Glomerular visceral epithelial cell (primary cell): ENCODE measurements around the gene ZNF487.
"Not testable (repeated sequence)": the region's sequence is repeated elsewhere in the genome, so short reads cannot be mapped to it uniquely, and the experiment has no call there.

Source experiments
- DNase-seq: peaks from one replicate; pipeline ENCODE4 v3.0.0-alpha.2; 2016; ENCODE audit errors: extremely low spot score

The ZNF487 gene

GRCh38 chr10:43436291-43437140 lies at the start of gene ZNF487:
ZNF487 (plus strand) TSS chr10:43437111; CDS start chr10:43475814, 38,703 bp downstream.
- peak; percentile 90 for DNase-seq

GRCh38 chr10:43387678-43388032 lies 49.3 kb upstream of the ZNF487 start:
- no peak for DNase-seq

- DNase-seq = no peak
Measured at GRCh38 chr10:43389867-43390266, 47.0 kb upstream of the ZNF487 start.

GRCh38 chr10:43390333-43390732 lies 46.6 kb upstream of the ZNF487 start:
- no peak for DNase-seq

GRCh38 chr10:43390759-43391158 lies 46.2 kb upstream of the ZNF487 start:
- DNase-seq = no peak

GRCh38 chr10:43391496-43391895 lies 45.4 kb upstream of the ZNF487 start:
- no peak for DNase-seq

GRCh38 chr10:43392748-43393147 lies 44.2 kb upstream of the ZNF487 start:
- no peak for DNase-seq

GRCh38 chr10:43393186-43393585 lies 43.7 kb upstream of the ZNF487 start:
- DNase-seq = not testable (repeated sequence)

GRCh38 chr10:43393606-43394360 lies 43.1 kb upstream of the ZNF487 start:
- DNase-seq = no peak

- no peak for DNase-seq
Measured at GRCh38 chr10:43394868-43395267, 42.0 kb upstream of the ZNF487 start.

GRCh38 chr10:43395571-43396060 lies 41.3 kb upstream of the ZNF487 start:
- peak; percentile 49 for DNase-seq

GRCh38 chr10:43396061-43396927 lies 40.6 kb upstream of the ZNF487 start:
- DNase-seq = peak; percentile 85

- peak; percentile 96 for DNase-seq
Measured at GRCh38 chr10:43396928-43397624, 39.8 kb upstream of the ZNF487 start.

- DNase-seq = no peak
Measured at GRCh38 chr10:43398939-43399319, 38.0 kb upstream of the ZNF487 start.

GRCh38 chr10:43399320-43400310 lies 37.3 kb upstream of the ZNF487 start:
- DNase-seq = no peak

- DNase-seq = no peak
Measured at GRCh38 chr10:43401627-43402026, 35.3 kb upstream of the ZNF487 start.

GRCh38 chr10:43402176-43402575 lies 34.7 kb upstream of the ZNF487 start:
- no peak for DNase-seq

- DNase-seq = no peak
Measured at GRCh38 chr10:43402880-43403452, 33.9 kb upstream of the ZNF487 start.

- no peak for DNase-seq
Measured at GRCh38 chr10:43403911-43404703, 32.8 kb upstream of the ZNF487 start.
